ENCODE results near the gene SLC37A2.

The SLC37A2 gene

DNA sequence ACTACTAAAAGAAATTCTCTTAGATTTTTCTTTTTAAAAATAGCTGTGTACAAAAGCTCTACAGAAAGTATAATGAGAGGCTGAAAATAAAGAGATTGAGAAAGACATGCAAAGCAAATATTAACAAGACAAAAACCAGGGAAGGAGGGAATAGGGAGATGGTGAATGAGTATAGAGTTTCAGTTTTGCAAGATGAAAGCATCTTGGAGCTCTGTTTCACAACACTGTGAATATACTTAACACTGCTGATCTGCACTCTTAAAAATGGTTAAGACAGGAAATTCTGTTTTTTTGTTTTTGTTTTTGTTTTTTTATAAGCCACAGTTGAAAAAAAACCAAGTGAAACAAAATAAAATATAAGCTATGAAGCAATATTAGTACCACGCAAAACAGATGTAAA lies 42.8 kb downstream of the SLC37A2 start:
- TF ChIP-seq, protein P1, sequence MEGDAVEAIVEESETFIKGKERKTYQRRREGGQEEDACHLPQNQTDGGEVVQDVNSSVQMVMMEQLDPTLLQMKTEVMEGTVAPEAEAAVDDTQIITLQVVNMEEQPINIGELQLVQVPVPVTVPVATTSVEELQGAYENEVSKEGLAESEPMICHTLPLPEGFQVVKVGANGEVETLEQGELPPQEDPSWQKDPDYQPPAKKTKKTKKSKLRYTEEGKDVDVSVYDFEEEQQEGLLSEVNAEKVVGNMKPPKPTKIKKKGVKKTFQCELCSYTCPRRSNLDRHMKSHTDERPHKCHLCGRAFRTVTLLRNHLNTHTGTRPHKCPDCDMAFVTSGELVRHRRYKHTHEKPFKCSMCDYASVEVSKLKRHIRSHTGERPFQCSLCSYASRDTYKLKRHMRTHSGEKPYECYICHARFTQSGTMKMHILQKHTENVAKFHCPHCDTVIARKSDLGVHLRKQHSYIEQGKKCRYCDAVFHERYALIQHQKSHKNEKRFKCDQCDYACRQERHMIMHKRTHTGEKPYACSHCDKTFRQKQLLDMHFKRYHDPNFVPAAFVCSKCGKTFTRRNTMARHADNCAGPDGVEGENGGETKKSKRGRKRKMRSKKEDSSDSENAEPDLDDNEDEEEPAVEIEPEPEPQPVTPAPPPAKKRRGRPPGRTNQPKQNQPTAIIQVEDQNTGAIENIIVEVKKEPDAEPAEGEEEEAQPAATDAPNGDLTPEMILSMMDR (IDR thresholded peaks at IDR 0.05; ENCODE audit: insufficient read depth, low read depth, low read length, missing control alignments): no peak
- H3K4me3 ChIP-seq (ENCODE audit: low read depth, low read length): no peak overlapping the region
- no peak for DNase-seq (ENCODE audit: low read depth)

DNA sequence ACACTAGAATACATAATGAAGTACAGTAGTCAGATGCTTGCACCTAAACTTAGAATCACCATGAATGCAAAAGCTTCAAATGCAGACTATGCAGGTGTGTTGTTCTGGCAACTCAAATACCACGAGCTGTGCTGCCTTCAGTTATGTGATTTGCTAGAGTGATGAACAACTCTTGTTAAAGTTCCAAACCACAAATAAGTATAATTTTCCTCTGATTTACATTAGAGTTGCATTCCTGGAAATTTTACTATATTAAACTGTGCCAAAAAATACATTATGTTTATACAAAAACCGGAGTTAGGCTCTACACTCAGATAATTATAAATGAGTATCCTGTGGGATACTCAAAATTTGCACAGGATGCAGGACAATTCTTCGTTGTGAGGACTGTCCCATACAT lies 45.4 kb downstream of the SLC37A2 start:
- TF ChIP-seq, protein P1 (IDR thresholded peaks at IDR 0.05; ENCODE audit: insufficient read depth, low read depth, low read length, missing control alignments): no peak
- DNase-seq (ENCODE audit: low read depth): no peak
- no peak overlapping the region for H3K4me3 ChIP-seq (ENCODE audit: low read depth, low read length)

DNA sequence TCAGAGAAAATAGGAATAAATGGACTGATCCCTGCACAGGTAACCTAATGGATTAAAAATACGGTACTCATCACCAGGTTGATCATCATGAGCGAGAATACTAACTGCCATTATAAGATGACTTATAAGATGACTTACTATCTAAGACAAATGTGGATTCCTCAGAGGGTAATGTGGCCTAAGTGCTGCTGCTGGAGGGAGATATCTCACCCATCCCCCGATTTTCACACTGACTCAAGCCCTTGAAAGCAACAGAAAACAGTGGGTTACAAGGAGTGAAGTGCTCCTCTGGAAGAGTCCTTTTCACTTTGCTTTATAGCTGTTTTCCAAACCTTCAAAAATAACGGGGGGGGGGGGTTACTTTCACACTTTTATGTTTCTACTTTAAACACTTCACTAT lies 47.4 kb downstream of the SLC37A2 start:
- peak overlapping the region; percentile 98 for H3K4me3 ChIP-seq (ENCODE audit: low read depth, low read length)
- TF ChIP-seq, protein P1 (IDR thresholded peaks at IDR 0.05; ENCODE audit: insufficient read depth, low read depth, low read length, missing control alignments): no peak
- peak; percentile 22 for DNase-seq (ENCODE audit: low read depth)

DNA sequence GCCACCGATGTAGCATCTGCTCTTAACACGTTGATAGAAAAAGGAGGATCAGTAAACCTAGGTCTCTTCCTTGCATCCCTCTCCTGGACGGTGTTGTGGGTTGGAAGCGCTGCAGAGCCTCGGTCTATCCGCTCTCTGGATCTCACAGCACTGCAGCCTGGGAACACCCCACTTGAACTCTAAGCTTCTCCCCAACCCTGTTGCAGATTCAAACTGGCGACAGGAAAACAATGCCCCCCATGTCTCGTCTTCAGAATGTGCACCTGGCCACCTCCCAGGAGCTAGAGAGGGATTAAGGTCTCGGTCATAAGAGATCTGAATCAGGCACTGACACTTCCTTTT lies 47.9 kb downstream of the SLC37A2 start:
- no peak for DNase-seq (ENCODE audit: low read depth)
- TF ChIP-seq, protein P1 (IDR thresholded peaks at IDR 0.05; ENCODE audit: insufficient read depth, low read depth, low read length, missing control alignments): no peak
- H3K4me3 ChIP-seq (ENCODE audit: low read depth, low read length): peak overlapping the region; percentile 98

DNA sequence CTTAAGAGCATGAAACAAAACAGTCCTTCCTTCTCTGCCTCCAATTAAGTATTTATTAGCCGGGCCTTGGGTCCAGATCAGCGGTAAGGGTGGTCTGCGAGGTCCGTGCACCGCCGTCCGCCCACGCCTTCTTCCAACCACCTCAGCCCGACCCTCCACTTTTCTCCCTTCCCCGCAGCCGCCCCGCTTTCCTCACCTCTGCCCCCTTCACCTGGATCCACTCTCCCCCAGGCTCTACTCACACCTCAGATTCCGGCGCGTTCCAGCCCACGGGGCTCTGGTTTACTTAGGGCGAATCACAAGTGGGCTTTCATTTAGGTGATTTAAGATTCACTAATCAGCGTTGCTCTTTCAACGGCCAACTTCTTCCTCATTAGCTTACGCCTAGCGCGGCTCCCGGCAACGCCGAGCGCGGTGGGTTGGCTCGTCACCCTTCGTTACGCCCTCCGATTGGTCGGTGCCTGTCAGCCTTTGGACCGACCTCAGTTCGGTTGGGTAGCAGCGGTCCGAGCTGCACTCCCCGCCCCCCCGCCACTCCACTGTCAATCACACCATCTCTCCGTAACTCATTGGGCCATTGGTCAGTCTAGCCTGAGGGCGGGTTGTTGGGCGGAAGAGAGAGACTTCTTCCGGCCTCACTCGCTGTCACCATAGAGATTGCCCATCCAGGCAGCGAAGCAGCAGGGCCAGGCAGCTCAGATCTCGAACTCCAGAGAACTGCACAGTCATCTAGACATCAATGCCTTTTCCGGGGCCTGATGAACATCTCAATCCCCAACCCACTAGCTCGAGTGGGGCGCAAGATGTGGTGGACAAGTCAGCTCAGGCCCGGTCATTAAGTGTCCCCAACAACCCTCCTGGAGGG lies 48.5 kb downstream of the SLC37A2 start, which contains the start of gene TMEM218:
Gene TMEM218 (minus strand): TSS at position 284 of the 865 bp plus-strand sequence. CDS start 9,385 bp downstream, outside the sequence.
- TF ChIP-seq, protein P1 (IDR thresholded peaks at IDR 0.05; ENCODE audit: insufficient read depth, low read depth, low read length, missing control alignments): no peak
- DNase-seq (ENCODE audit: low read depth): peak; percentile 99
- H3K4me3 ChIP-seq (ENCODE audit: low read depth, low read length): peak within 1 kb of the TSS; percentile 98

DNA sequence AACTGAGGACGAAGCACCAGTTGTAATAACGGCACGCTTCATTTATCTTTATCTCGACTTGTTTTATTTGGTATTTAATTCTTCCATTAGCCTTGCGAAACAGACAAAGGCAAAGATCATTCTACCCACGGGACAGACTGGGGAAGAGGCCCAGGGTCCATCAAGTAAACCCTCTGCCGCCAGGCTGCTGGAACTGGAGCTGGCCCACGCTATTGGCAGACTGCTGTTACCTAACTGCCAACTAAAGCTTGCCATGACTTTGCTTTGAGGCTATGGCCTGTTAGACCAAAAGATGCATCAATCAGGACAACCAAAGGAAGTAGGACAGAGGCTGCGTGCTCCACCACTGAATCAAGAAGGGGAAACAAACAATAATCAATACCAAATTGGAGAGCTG lies 49.1 kb downstream of the SLC37A2 start:
- peak overlapping the region; percentile 57 for H3K4me3 ChIP-seq (ENCODE audit: low read depth, low read length)
- DNase-seq (ENCODE audit: low read depth): no peak
- TF ChIP-seq, protein P1 (IDR thresholded peaks at IDR 0.05; ENCODE audit: insufficient read depth, low read depth, low read length, missing control alignments): no peak
